Motor neuron (in vitro differentiated cells): Measurements from ENCODE around the gene PDE8B. TPM values are rescaled to one million over a fixed set of nuclear protein-coding genes. Genes with fewer than 3 reads are reported as not detected.

Experiments used
- ATAC-seq, 8 experiments: fragments of 200-7000 bp; cut with Tn5 transposase; replicated peaks in 6 of 8; 2 replicates each; pipeline ENCODE4 v1.8.0; 2021; ENCODE audit warnings: mild to moderate bottlenecking in 8 of 8, moderate library complexity in 8 of 8
- H3K27ac ChIP-seq, 2 donors: fragments of 250-450 bp; sonication (Bioruptor Pico); 2 replicates each; pipeline ENCODE4 v1.9.0; 2021; ENCODE audit warnings: antibody characterized with exemption in 2 of 2, mild to moderate bottlenecking in 2 of 2, moderate library complexity in 1 of 2
- H3K4me1 ChIP-seq, 2 donors: fragments of 250-450 bp; sonication (Bioruptor Pico); replicated peaks in 1 of 2; 2 replicates each; pipeline ENCODE4 v1.6.1; 2021; ENCODE audit warnings: antibody characterized with exemption in 2 of 2, mild to moderate bottlenecking in 2 of 2, moderate library complexity in 1 of 2
- H3K4me3 ChIP-seq, 5 donors: fragments of 250-450 bp; sonication (Bioruptor Pico); 2 replicates each; pipeline ENCODE4 v1.9.0; 2021; ENCODE audit warnings: antibody characterized with exemption in 5 of 5, mild to moderate bottlenecking in 5 of 5, moderate library complexity in 4 of 5
- WGBS, 10 experiments: fragments of 450-650 bp; shearing (Covaris generic); methylation state at CpG; one replicate each; pipeline ENCODE4 v1.0.0; 2022; 5-methylcytosine and 5-hydroxymethylcytosine counted together
- in situ Hi-C, 9 experiments: fragments of 400-800 bp; cut with MboI; loops; one replicate each; pipeline ENCODE4 v1.15.0; 2021; ENCODE audit warnings: low sequenced_read_pairs in 9 of 9, low pct_unique_long_range_greater_than_20kb in 2 of 9; ENCODE audit not compliant: unreplicated experiment in 9 of 9
- total RNA-seq, 8 experiments: library from RNA; unstranded; fragments of 300-600 nt; gene quantifications; 2 replicates each; pipeline versions ENCODE4 v1.2.3 to v1.2.4, GENCODE V29; 2022

Gene PDE8B
- total RNA-seq, 8 experiments from 2014 or later = 1.6 to 23.1 (median 2.8) TPM

DNA sequence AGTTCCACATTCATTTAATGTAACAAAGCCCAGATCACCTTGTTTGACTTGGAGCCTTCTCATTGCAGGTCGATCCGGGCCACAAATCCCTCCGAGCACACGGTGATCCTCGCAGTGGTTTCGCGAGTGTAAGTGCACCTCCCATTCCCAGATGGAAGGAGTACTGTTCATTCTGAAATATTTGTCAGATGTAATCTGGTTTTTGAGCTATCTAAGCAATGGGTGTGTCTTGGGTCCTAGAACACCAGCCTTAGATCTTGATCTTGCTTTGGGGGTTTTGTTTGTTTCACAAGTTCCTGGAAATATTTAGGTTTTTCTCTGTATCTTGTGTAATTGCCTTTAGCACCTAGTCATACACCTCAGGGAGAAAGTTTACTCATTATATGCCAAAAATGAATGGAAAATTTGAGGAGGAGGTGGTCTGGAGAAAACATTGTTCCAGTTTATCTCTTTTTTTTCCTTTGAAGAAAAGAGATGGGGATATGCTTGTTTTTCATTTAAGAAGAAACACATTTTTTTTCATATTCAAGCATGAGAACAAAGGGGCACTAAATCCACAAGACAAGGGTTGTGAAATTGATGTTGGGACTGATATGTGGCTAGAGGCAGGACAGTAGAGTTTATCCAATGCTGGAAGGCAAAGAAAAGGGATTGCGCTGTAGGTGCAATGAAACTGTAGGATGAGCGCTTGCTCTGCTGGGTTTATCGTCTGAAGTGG is 118.6 kb downstream of the PDE8B start:
- in situ Hi-C loops = no loop called here
- Histone ChIP-seq H3K4me1 (no peaks in the 10 kb centered on the region), H3K4me3 (no peak overlapping the region), H3K27ac (no peak overlapping the region)
- ATAC-seq = no peak
- WGBS, 10 experiments = 61 to 100% (median 95%) methylated on average over 3 to 10 of the region's 10 CpGs

DNA sequence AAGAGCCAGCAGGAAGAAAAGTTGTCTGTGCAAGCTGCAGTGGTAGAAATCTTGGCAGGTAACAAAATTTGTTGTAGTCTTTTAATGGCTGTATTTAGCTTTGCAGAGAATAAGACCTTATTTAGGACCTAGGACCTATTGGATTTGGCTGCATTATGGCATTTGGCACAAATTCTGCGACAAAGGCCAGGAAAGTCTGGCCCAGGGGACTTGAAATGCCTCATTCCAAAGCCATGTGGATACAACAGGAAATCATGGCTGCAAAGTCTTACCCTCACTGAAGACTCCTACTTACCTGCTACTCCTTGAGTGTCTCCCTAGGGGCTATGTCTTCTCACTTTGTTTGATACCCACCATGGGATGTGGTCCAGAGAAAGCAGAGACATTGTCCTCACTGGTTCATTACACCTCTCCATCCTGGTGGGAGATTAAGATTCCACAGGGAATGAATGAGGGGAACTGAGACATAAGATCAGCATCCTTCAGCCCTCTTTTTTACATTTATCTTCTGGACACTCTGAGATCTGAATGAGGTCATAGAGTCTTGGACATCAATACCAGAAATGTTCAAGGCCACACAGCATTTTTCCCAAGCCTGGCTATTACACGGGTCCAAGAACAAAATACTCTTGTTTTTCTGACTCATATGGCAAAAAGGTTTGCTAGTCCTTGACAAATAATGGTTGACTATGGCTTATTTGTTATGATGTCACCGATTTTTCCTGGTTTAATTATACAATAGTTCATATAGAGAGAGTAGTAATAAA is 119.4 kb downstream of the PDE8B start:
- no peak for ATAC-seq
- in situ Hi-C loops = no loop called here
- WGBS, 10 experiments = 57 to 100% (median 82%) methylated on average over 1 to 3 of the region's 3 CpGs; no CpG with 5 or more reads in 1 of the 10 experiments

DNA sequence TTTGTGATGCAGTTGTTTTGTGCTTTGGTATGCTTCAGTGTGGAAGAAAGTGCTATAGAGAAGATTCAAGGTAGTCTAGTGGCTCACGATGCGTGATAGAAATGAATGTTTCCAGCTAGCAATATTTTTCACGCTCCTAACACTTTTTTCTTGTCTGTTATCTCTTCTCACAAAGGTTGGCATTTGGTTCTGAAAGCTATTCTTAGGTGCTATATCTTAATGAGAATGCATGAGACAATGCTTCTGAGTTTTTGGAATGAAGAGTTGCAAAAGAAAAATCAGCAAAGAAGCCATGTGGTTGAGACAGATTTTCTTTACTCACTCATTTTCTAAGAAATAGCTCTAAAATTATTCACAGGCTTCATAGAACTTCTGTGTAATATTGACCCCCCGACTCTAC is 122.6 kb downstream of the PDE8B start:
- no peak overlapping the region for H3K27ac ChIP-seq
- 61 to 100% (median 92%) methylated on average over 1 to 4 of the region's 4 CpGs; no CpG with 5 or more reads in 1 of the 10 experiments for WGBS, 10 experiments
- H3K4me3 ChIP-seq = no peak overlapping the region
- ATAC-seq = no peak
- no peaks in the 10 kb centered on the region for H3K4me1 ChIP-seq
- in situ Hi-C loops = no loop called here

More for the DNA sequence above, 119.4 kb downstream of the PDE8B start:
- Histone ChIP-seq H3K27ac (no peak overlapping the region), H3K4me3 (no peak overlapping the region), H3K4me1 (no peaks in the 10 kb centered on the region)

DNA sequence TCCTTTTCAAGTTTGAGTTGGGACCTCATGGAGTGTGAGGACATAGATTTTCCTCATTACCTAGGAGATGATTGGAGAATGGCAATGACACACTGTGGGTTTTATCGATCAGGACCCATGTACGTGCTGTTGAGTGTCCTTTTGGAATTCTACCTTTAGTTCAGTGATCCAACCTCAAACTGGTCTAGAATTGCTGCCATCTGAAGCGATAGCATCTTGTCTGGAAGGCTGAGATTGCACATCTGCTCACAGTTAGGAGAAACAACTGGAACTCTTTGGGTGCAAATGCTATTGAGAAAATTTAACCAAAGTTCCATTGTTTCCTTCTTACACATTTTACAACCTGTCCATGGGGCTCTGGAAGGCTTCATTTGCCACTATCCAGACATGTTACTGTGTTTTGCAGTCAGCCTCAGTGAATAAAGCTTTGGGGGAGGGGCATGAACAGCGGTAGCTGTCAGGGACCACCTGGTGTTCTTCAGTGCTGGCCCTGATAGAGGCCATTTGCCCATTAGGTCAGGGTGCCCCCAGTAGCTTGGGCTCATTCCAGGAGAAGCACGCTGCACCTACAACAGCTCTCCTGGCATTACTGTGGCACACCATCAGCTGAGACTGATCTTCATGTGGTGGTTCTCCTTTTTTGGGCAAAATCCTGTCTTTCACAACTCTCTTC is 123.1 kb downstream of the PDE8B start:
- in situ Hi-C loops = no loop called here

DNA sequence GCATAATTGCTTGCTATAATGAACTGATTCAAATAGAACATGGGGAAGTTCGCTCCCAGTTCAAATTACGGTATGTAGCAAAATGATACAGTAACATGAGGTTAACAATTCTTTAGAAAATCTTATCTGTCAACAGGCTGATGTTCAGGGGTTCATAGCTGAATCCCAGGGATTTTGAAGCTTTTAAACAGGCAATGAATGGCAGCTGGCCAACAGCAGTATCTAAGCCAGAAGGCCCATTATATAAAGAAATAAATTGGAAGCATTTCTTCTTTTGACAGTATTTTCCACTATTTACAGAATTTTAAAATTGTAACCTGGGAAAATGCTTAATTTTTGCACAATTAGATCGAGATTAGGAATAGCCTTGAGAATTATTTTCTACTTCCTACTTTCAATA is 126.8 kb downstream of the PDE8B start:
- in situ Hi-C loops = no loop called here
- H3K4me1 ChIP-seq = no peaks in the 10 kb centered on the region

More for the DNA sequence above, 123.1 kb downstream of the PDE8B start:
- H3K27ac ChIP-seq = no peak overlapping the region
- 67 to 100% (median 81%) methylated on average over 1 to 5 of the region's 5 CpGs; no CpG with 5 or more reads in 2 of the 10 experiments for WGBS, 10 experiments
- no peak overlapping the region for H3K4me3 ChIP-seq
- no peak for ATAC-seq
- H3K4me1 ChIP-seq = no peaks in the 10 kb centered on the region

DNA sequence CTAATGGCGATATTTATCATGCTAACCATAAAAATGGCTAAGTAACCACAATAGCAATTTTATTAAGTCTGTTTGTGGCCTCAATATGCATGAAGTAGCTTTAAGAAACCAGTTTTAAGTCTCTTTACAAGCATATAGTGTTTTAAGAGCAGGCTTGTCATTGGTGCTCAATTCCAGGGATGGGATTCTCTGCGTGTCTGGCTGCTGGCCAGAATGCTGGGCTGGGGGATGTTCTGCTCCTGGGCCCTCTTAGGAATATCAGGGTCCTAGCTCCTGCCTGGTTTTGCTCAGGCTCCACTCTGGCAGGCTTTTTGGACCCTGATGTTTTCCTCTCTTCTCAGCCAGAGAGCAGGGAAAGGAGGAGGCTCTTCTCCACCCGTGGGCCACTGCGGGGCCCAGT is 127.2 kb downstream of the PDE8B start:
- in situ Hi-C loops = no loop called here
- 0 to 100% (median 53%) methylated on average over 1 to 4 of the region's 4 CpGs; no CpG with 5 or more reads in 1 of the 10 experiments for WGBS, 10 experiments
- ATAC-seq = peak in 3 of 8 experiments; percentile 65 to 90 (median 71)

More for the DNA sequence above, 126.8 kb downstream of the PDE8B start:
- no peak overlapping the region for H3K4me3 ChIP-seq
- ATAC-seq = no peak
- WGBS, 10 experiments = 38 to 93% (median 79%) methylated on average over 1 to 3 of the region's 3 CpGs
- H3K27ac ChIP-seq = no peak overlapping the region

DNA sequence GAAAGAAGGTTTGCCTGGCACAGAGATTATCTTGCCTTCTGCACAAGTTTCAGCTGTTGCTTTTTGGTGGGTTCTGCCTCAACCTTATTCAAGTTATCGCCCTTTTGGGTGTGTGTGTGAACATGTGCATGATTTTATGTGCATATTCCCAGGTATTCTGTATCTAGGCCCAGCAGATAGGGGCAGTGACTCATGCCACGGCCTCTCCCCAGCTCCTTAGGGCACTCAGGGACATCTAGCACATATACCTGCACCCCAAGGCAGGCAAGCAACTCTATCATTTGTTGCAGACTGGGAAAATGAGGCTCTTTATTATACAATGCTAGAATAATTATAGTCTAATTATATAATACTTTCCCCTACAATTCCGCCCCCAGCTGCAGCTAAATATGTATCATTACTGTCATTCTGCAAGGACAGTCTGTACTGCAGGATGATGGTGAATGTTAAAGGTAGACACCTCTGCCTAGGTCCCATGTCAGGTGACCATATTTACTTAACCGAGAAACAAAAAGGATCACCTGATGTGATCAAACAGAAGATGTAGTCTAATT is 128.9 kb downstream of the PDE8B start:
- Histone ChIP-seq H3K27ac (no peak overlapping the region), H3K4me1 (no peaks in the 10 kb centered on the region), H3K4me3 (no peak overlapping the region)
- in situ Hi-C loops = no loop called here
- 25 to 100% (median 90%) methylated on average over 1 to 3 of the region's 4 CpGs; no CpG with 5 or more reads in 1 of the 10 experiments for WGBS, 10 experiments
- peak in 3 of 8 experiments; percentile 43 to 91 (median 71) for ATAC-seq

More for the DNA sequence above, 127.2 kb downstream of the PDE8B start:
- no peaks in the 10 kb centered on the region for H3K4me1 ChIP-seq
- no peak overlapping the region for H3K27ac ChIP-seq
- H3K4me3 ChIP-seq = no peak overlapping the region

DNA sequence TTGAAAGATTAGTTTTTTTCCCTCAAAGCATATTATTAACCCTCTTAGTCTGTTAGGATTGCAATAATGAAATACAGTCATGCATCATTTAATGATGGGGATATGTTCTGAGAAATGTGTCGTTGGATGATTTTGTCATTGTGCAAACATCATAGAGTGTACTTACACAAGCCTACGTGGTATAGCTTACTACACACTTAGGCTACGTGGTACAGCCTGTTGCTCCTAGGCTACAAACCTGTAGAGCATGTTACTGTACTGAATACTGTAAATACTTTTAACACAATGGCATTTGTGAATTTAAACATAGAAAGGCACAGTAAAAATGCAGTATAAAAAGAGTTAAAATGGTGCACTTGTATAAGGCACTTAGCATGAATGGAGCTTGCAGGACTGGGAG is 132.7 kb downstream of the PDE8B start:
- ATAC-seq = no peak
- Histone ChIP-seq H3K4me1 (no peaks in the 10 kb centered on the region), H3K27ac (no peak overlapping the region), H3K4me3 (no peak overlapping the region)
- 50 to 100% (median 89%) methylated on average over 2 to 3 of the region's 3 CpGs; no CpG with 5 or more reads in 1 of the 10 experiments for WGBS, 10 experiments
- in situ Hi-C loops = no loop called here

DNA sequence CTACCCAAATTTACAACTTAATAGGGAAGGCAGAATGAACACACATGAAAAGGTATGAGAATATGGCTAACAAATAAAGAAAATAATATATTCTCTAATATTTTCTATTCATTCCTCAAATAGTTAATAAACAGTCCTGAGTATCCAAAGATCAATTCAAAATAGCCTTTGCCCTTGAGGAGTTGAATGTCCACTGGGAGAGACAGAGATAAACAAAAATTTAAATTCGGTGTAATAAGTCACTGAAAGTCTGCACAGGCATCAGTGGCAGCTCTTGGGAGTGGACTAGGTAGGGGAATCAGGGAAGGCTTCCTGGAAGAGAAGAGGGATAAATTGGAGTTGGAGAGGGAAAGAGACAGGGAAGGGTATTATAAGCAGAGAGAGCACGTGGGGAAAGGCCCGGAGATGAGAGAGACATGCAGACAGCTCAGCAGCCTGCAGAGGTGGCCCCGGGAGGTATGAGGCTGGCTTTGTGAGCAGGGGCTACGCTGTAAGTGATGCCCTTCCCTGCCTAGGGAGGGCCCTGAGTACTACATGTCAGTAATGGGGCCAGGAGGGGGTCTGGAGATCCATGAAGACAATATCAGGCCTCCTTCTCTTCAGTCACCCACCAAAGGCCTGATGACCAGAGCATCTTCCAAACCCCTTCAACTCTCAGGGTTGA is 137.1 kb downstream of the PDE8B start:
- H3K27ac ChIP-seq = no peak overlapping the region
- no peaks in the 10 kb centered on the region for H3K4me1 ChIP-seq
- 40 to 100% (median 72%) methylated on average over 1 to 5 of the region's 5 CpGs; no CpG with 5 or more reads in 1 of the 10 experiments for WGBS, 10 experiments
- ATAC-seq = no peak
- in situ Hi-C loops = no loop called here
- H3K4me3 ChIP-seq = no peak overlapping the region

DNA sequence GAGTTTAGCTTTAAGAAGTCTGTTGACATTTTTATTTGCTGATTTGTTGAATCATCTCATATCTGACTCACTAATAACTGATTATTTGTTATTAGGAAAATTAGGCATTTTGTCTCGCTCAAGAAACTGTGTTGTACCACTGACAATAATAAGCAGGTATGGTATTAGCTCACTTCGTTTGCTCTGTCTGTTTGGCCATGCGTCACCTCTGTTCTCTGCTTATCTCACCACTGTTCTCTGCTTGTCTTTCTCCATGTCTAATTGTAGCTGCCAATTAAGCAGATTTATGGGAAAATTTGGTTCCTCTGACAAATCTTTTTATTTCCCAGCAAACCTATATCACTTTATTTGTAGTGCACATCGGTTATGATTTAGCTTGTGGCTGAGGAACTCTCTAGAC is 142.8 kb downstream of the PDE8B start:
- peak in 1 of 8 experiments; percentile 27 for ATAC-seq
- H3K4me1 ChIP-seq = no peaks in the 10 kb centered on the region
- WGBS, 10 experiments = 63 to 100% (median 93%) methylated on average over 1 to 4 of the region's 4 CpGs
- in situ Hi-C loops = no loop called here
- H3K4me3 ChIP-seq = no peak overlapping the region
- H3K27ac ChIP-seq = no peak overlapping the region

DNA sequence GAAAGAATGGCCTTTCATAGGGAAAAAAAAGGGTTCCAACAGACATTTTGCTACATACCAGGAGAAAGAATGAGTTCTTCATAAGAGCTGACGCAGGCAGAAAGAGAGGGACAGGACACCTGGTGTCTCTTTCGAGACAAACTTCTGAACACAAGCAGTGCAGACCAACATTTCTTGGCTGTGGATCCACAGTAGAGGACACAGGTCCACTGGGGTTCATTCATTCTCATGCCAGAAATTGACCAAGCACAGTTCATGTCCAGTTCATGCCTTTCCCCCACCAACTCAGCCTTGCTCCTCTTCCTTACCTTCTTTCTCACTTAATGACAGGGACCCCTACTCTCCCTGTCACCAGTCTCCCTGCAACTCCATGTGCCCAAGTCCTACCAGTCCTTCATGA is 144.0 kb downstream of the PDE8B start:
- WGBS, 10 experiments = 80 to 100% (median 100%) methylated on average over 1 to 2 of the region's 2 CpGs; no CpG with 5 or more reads in 3 of the 10 experiments
- in situ Hi-C loops = no loop called here
- ATAC-seq = no peak

DNA sequence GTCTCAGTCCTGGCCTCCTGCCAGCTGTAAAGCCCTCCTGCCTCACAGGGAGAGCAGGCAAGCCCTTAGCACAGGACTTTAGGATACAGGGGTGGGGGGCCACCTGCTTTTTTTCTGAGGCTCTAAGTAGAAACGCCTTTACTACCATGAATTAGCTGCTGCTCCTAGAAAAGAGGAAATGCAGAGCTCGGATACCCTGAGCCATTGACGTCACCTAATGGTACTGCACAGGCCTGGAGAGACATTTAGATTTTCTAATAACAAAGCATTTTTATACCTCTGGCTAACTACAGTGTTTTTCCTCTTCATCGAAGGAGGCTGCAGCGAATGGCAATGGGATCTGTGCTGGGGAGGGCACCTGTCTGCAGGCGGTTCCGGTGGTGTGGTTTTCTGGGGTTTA is 144.6 kb downstream of the PDE8B start:
- no peaks in the 10 kb centered on the region for H3K4me1 ChIP-seq
- no peak overlapping the region for H3K27ac ChIP-seq
- in situ Hi-C loops = no loop called here
- no peak for ATAC-seq
- no peak overlapping the region for H3K4me3 ChIP-seq
- WGBS, 10 experiments = 82 to 100% (median 97%) methylated on average over 1 to 5 of the region's 7 CpGs; no CpG with 5 or more reads in 4 of the 10 experiments

More for the DNA sequence above, 144.0 kb downstream of the PDE8B start:
- H3K4me3 ChIP-seq = no peak overlapping the region
- H3K4me1 ChIP-seq = no peaks in the 10 kb centered on the region
- H3K27ac ChIP-seq = no peak overlapping the region
